ENCODE measurements around the gene GDF7. TPM values are rescaled to one million over a fixed set of nuclear protein-coding genes. Genes with fewer than 3 reads are reported as not detected.

GDF7 gene
- total and polyA plus RNA-seq, 2 of the 8 experiments (the other 6 are each of a cell fraction or from before 2014, with no cell fraction given) = 0.04 to 0.06 TPM

GRCh38 chr2:20629181-20629580, 37.8 kb upstream of the GDF7 start:
- H3K4ac ChIP-seq (replicated peaks; ENCODE audit: insufficient read length, low read depth, low read length) = no peak overlapping the region
- H3K18ac ChIP-seq (ENCODE audit: extremely low read depth, low read length) = no peak overlapping the region
- H3K4me1 ChIP-seq (replicated peaks in 1 of 4; ENCODE audit: control insufficient read depth in 3 of 4, insufficient read depth in 4 of 4, low read length in 3 of 4) = peaks cover 0 to 8% (median 3%) of the 10 kb centered on the region in 4 experiments; a peak in 4 of 7 replicates
- no peak overlapping the region for H4K8ac ChIP-seq (ENCODE audit: extremely low read depth, insufficient read depth, low read length)
- WGBS, 2 experiments (ENCODE audit: extremely low coverage in 1 of 2, insufficient coverage in 1 of 2, insufficient read length in 1 of 2, insufficient replicate concordance in 2 of 2, low coverage in 1 of 2, low lambda C conversion rate in 2 of 2, missing lambda C conversion rate in 1 of 2) = 84% methylated on average over 2 of the region's 6 CpGs; no CpG with 5 or more reads in 1 of the 2 experiments
- H4K5ac ChIP-seq (ENCODE audit: insufficient read length, low read depth, low read length) = no peak overlapping the region
- no peak for DNase-seq (ENCODE audit: low read depth in 1 of 2, low spot score in 2 of 2)
- no peak overlapping the region for H3K27ac ChIP-seq (ENCODE audit: low read depth, low read length)
- POLR2A ChIA-PET (ENCODE audit: partially characterized antibody) = interaction anchor here (1.0 to 3.0 kb wide), 2 partner anchors 8 to 182 kb away, joined by 3 to 13 read pairs; partner anchors contain the start of gene RHOB
- no peak for FAIRE-seq
- no peaks in the 10 kb centered on the region for H3K79me2 ChIP-seq (ENCODE audit: control insufficient read depth in 1 of 2, insufficient read depth in 2 of 2, low read length in 2 of 2)
- CTCF ChIA-PET (ENCODE audit: partially characterized antibody) = interaction anchor here (1.0 to 17.7 kb wide), 6 partner anchors 10 to 187 kb away, joined by 3 to 367 read pairs (median 15); partner anchors contain the start of gene RHOB
- H3K14ac ChIP-seq (ENCODE audit: insufficient read length) = no peak overlapping the region
- H4K20me1 ChIP-seq (replicated peaks in 1 of 2; ENCODE audit: control insufficient read depth in 1 of 2, insufficient read depth in 2 of 2, low read length in 2 of 2) = no peaks in the 10 kb centered on the region
- H2BK120ac ChIP-seq (replicated peaks; ENCODE audit: low read depth, low read length) = no peak overlapping the region
- no peak overlapping the region for H2BK5ac ChIP-seq (ENCODE audit: low read depth, low read length)
- H2BK15ac ChIP-seq (ENCODE audit: low read length) = no peak overlapping the region
- H4K91ac ChIP-seq (replicated peaks; ENCODE audit: insufficient read length, low read length) = no peak overlapping the region
- no peaks in the 10 kb centered on the region for H3K36me3 ChIP-seq (ENCODE audit: control insufficient read depth in 2 of 4, insufficient read depth in 4 of 4, low read length in 3 of 4)
- H2BK12ac ChIP-seq (ENCODE audit: low read depth, low read length) = no peak overlapping the region
- no peaks in the 10 kb centered on the region for H3K27me3 ChIP-seq (replicated peaks in 1 of 4; ENCODE audit: control insufficient read depth in 3 of 4, extremely low read depth in 1 of 4, insufficient read depth in 3 of 4, low read length in 3 of 4)
- H3K79me1 ChIP-seq (ENCODE audit: low read depth, low read length) = peaks cover 3% of the 10 kb centered on the region
- H3K4me2 ChIP-seq (ENCODE audit: insufficient read depth in 1 of 2, low read depth in 2 of 2, low read length in 2 of 2) = no peak overlapping the region
- H3K23ac ChIP-seq (ENCODE audit: insufficient read length) = no peak overlapping the region
- H3K23me2 ChIP-seq (ENCODE audit: low read depth, low read length) = no peaks in the 10 kb centered on the region
- no peak overlapping the region for H2AK5ac ChIP-seq (ENCODE audit: low read depth, low read length)
- H2BK20ac ChIP-seq (ENCODE audit: low read length) = no peak overlapping the region
- H3K9me3 ChIP-seq (ENCODE audit: insufficient read depth in 2 of 2, low read depth in 1 of 2, low read length in 1 of 2) = no peaks in the 10 kb centered on the region
- no peak overlapping the region for H3K4me3 ChIP-seq (ENCODE audit: extremely low read depth in 1 of 4, insufficient read depth in 2 of 4, low read depth in 3 of 4, low read length in 4 of 4)
- H2AFZ ChIP-seq (ENCODE audit: low read length) = no peak overlapping the region
- H3K56ac ChIP-seq (replicated peaks; ENCODE audit: insufficient read length, low read depth, low read length) = no peak overlapping the region
- no peak overlapping the region for H3K9ac ChIP-seq (replicated peaks in 1 of 4; ENCODE audit: extremely low read depth in 1 of 4, low read depth in 3 of 4, low read length in 3 of 4)
- no peak for TF ChIP-seq SAP30 (IDR thresholded peaks at IDR 0.05; ENCODE audit: insufficient read depth, insufficient replicate concordance, low read length)
- TF ChIP-seq RNF2 (IDR thresholded peaks at IDR 0.05; ENCODE audit: borderline replicate concordance, low read depth, low read length, missing control alignments, poor library complexity, severe bottlenecking) = no peak
- no peak for TF ChIP-seq GABPA (IDR thresholded peaks at IDR 0.05; ENCODE audit: borderline replicate concordance, insufficient read depth, low read length)
- TF ChIP-seq TAF1 (IDR thresholded peaks at IDR 0.05; ENCODE audit: low read depth, low read length) = no peak
- no peak for TF ChIP-seq EZH2 (IDR thresholded peaks at IDR 0.05; ENCODE audit: low read depth, low read length, severe bottlenecking)
- TF ChIP-seq RXRA (IDR thresholded peaks at IDR 0.05; ENCODE audit: insufficient read depth, low read depth, low read length) = no peak
- no peak for TF ChIP-seq CREB1 (IDR thresholded peaks at IDR 0.05)
- TF ChIP-seq E2F6 (IDR thresholded peaks at IDR 0.05) = no peak
- no peak for TF ChIP-seq NANOG (IDR thresholded peaks at IDR 0.05; ENCODE audit: insufficient read depth, low read depth, low read length, poor library complexity, severe bottlenecking)
- no peak for TF ChIP-seq SIX5 (IDR thresholded peaks at IDR 0.05; ENCODE audit: low read depth, low read length)
- TF ChIP-seq RBBP5 (IDR thresholded peaks at IDR 0.05; ENCODE audit: borderline replicate concordance, low read depth, low read length) = no peak
- no peak for TF ChIP-seq HDAC2 (IDR thresholded peaks at IDR 0.05; ENCODE audit: borderline replicate concordance in 1 of 2, low read depth in 2 of 2, low read length in 2 of 2)

Data from H1 (cell line).